ENCODE measurements around the gene FLCN. TPM values are rescaled to one million over a fixed set of nuclear protein-coding genes. Genes with fewer than 3 reads are reported as not detected.

The FLCN gene
- total RNA-seq, 4 donors from 2014 or later: 40.8 to 75.7 (median 56.0) TPM

Small RNAs within 50 kb of the gene (small RNA-seq; reads per million reads assigned to genes)
- gene RNU6-767P: not detected

Other genes starting within 250 kb of the FLCN start
- gene MPRIP, start 194.7 kb downstream of the FLCN start, total RNA-seq: 100 to 1,000 TPM in 3 of 4 donors, 10 to 100 TPM in 1; 68.6 to 196 (median 125) TPM
- 10 to 100 TPM in 1 of 4 donors, 1 to 10 TPM in 3; 1.9 to 14.1 (median 6.5) TPM for gene PLD6, start 30.8 kb downstream of the FLCN start, total RNA-seq
- gene COPS3, start 44.1 kb upstream of the FLCN start, total RNA-seq: 10 to 100 TPM; 39.9 to 68.9 (median 49.5) TPM
- gene NT5M, start 66.2 kb upstream of the FLCN start, total RNA-seq: 1 to 10 TPM; 1.3 to 3.5 (median 2.3) TPM
- 10 to 100 TPM; 11.5 to 26.2 (median 16.2) TPM for gene MED9, start 239.8 kb upstream of the FLCN start, total RNA-seq